GM20431 (cell line): ENCODE results near the gene ST6GALNAC3.
"Not testable (repeated sequence)": the region's sequence is repeated elsewhere in the genome, so short reads cannot be mapped to it uniquely, and the experiment has no call there.

Source experiments
- in situ Hi-C: fragments of 300-500 bp; cut with MseI, MboI; formaldehyde crosslinking; loops from one replicate; pipeline ENCODE4 v1.15.0; 2020; ENCODE audit warnings: low sequenced_read_pairs; ENCODE audit not compliant: unreplicated experiment

The ST6GALNAC3 gene

GRCh38 chr1:76068953-76069561 is 5.5 kb upstream of the ST6GALNAC3 start:
- in situ Hi-C loops: no loop called here

- in situ Hi-C loops: no loop called here
Measured at GRCh38 chr1:76070538-76070937, 4.0 kb upstream of the ST6GALNAC3 start.

DNA sequence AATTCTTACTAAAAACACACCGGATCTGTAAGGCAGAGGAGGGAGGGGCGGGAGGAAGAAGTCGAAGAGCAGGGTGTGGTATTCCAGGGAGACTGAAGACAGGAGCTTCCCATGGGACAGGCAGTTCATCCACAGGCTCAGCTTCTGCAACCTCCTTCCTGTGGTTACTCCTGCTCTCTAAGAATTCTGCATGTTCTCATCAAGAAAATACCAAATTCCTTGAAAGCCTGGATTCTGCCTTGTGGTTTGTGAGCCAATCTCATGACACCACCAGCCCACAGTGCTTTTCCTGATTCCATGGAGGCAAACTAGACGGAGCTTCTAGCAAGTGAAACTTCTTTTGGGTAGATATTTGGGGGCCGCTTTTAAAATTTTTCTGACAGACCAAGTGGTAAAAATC is 1.1 kb upstream of the ST6GALNAC3 start:
- in situ Hi-C loops: no loop called here

DNA sequence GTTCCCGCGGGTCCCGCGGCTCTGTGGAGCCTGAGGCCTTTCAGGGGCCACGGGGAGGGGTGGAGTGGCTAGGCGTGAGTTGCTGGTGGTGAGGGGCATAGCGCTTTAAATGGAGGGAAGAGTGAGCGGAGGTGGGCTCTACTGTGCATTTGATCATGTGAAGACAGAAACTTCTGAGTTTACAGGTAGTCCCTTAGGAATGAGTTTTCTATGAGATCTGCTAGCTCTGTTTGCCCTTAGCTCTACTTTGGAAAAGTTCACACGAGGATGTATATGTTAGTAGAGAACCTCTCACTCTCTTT is 593 bp downstream of the ST6GALNAC3 start:
- in situ Hi-C loops: no loop called here

DNA sequence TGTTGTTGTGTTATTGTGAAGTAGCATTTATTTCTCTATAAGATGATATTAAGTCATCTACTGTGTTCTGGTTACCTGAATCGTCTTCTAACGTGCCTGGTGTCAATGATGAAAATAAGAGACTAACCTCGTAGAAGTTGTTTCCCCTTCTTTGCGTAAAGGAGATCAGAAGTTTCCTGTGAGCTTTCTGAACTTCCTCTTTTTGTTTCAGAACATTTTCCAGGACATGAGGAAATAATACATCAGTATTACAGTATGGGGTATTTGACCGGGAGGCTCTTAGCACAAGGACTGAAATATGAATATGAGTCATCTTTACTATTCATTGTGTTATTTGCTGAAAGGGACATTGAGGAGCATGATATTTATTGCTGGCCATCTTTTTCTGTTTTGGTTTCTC is 1.3 kb downstream of the ST6GALNAC3 start:
- in situ Hi-C loops: no loop called here

GRCh38 chr1:76079475-76080227 is 5.1 kb downstream of the ST6GALNAC3 start:
- in situ Hi-C loops: no loop called here

GRCh38 chr1:76080552-76081079 is 6.1 kb downstream of the ST6GALNAC3 start:
- in situ Hi-C loops: no loop called here

GRCh38 chr1:76082062-76082461 is 7.5 kb downstream of the ST6GALNAC3 start:
- in situ Hi-C loops: no loop called here

DNA sequence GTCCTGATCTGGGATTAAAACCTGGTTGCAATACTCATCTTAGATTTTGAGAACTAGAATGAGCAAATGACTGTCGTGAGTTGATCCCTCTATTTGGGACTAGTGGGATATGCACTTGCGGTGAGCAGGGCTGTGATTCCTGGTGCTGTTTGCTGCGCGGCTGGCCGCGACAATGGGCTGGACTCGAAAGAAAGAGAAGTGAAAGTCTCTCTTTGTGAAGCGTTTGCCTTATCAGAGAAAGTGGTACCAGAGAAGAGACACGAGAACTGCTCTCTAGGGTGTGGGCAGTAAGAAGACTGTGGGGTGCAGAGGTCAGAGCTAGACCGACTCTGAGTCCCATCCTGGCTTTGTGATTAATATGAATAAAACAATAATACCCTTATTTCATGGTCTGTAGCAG is 8.6 kb downstream of the ST6GALNAC3 start:
- in situ Hi-C loops: no loop called here

DNA sequence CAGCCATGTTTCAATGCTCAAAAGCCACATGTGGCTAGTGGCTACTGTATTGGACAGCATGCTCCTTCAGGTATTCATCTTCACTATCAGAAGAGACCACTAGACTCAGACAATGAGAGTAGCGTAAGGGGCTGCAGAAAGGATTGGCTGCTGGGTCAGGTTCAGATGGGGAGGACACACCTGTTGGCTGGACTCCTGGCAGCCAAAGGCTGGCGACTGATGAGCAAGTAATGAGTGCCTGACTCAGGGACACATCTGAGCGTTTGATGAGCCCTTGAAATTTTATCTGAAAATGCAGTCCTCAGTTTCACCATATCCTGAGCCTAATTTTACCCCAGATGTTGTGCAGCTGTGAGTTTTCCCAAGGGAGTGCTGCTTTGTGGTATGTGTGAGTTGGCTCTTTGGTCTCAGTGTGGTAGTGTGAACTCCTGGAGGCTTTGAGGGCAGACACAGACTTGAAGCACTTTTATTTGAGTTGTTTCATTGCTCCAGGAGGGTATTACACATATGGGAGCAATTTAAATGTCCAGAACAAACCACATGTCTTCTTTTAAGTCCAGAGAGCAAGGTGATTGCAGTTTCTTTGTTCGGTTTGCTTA is 9.6 kb downstream of the ST6GALNAC3 start:
- in situ Hi-C loops: no loop called here

GRCh38 chr1:76084685-76085084 is 10.1 kb downstream of the ST6GALNAC3 start:
- in situ Hi-C loops: no loop called here

GRCh38 chr1:76086109-76086508 is 11.6 kb downstream of the ST6GALNAC3 start:
- in situ Hi-C loops: no loop called here

DNA sequence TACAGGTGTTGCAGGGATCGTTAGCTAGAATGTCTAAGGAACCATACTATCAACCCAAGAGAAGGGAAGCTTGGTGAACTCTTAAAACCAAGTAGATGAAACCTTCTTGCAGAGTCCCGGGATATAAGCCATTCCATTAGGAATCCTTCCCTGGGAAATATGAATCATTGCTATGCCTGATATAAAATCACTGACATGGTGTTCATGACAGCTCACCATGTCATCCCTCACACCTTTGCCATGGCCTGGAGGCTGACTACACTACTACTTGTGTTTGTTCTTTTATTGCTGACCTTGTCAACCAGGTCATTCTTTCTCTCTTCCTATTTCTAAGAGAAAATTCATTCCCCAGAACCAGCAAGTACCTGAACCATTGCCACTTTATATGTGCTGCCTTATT is 12.1 kb downstream of the ST6GALNAC3 start:
- in situ Hi-C loops: no loop called here

DNA sequence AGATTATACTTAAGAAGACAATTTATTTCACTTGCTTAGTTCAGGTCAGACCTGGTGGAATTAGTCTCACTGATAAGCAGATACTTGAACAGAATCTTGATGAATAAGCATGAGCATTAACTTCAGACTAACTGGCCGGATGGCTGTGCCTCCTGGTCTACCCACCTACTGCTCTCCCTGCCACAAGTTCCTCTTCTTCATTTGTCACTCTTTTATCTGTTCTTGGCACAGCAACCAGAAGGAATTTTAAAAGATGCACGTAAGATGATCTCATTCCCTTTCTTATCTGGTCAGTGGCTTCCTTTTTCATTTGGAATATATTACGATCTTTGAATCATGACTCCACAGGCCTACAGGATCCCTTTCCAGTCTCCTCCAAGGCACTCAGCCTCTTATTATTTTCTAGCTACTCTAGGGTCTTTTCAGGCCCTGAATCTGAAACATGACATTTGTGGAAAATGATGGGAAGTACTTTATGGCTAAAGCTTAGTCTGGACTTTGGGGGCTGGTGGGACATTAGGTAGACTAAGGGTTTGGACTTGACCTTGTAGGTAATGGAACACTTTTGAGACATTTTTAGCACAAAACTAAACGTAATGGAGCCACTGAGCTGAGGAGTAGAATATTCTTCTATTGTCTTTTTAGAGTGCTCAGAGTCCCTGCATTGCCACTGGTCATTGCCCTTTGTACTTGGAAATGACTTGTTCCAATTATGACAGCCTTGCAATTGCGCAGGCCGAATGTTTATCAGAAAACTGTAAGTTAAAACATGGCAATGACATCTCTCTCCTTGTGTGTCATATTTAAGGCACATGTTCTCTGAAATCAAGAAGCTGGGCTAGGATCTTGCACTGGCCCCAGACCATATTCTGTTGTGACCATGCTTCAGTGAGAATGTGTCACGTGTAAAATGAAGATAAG is 16.0 kb downstream of the ST6GALNAC3 start:
- in situ Hi-C loops: no loop called here

DNA sequence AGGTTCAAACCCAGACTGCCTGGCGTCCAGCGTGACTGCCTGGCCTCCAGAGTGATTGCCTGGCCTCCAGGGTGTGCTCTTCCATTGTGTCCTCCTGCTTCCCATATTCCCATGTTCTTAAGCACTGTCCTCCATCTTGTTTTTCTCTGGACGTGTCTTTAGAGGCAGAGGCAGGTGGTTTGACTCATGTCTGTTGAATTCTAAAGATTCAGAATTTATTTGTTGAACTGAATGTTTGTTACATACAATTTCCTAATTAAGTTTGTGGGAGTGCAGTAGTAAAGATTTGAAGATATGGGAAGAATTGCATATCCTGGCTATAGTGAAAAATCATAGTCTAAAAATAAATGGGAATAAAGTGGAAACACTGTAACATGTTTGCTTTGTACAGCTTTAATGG is 18.3 kb downstream of the ST6GALNAC3 start:
- in situ Hi-C loops: no loop called here

DNA sequence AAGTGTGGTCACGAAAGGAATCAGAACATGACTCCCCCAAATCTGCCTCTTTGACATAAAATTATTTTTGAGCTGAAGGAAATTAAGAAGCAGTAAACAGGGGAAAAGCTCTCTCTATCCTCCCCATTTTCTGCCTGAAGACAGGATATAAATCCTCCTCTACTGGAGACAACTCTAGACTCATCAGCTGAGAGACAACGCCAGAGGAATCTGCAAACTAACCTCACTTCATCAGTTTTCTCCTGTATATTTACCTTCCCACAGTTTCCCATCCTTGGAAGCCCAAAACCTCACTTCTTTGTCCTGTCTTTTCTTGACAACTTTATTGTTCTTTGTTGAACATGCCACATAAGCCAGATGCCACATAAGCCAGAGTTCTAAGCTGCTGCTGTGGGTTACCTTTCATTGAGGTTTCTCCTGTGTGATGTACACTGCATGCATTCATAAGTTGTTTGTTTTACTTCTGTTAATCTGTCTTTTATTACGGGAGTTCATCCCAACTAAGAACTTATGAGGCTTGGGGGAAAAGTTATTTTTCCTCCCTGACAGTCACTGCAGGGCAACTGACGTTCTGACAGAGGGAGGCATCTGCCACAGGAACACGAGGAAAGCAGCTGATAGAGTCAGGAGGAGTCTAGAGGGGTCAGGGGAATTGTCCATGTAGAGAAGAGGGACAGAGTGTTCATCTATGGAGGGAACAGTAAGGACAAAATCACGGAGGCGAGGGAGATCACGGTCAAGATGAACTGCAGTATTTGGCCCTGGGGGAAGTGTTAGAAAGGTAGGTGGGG is 19.2 kb downstream of the ST6GALNAC3 start:
- in situ Hi-C loops: no loop called here

DNA sequence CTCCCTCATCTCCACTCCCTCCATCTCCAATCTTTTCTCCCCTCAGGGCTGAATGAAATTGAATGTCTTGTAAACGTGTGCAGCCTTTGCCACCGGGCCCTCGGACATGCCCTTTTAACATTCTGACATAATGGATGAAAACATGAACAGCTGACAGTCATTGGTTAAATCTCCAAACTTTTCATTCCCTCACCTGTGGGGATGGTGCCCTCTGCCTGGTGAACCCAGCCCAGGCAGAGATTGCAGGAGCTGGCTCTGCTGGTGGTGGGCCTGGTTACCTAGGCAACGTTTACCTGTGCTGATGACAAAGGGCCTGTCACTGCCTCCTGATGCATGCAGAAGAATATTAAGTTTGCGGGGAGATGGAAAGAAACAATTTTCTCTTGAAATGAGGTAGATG is 21.3 kb downstream of the ST6GALNAC3 start:
- in situ Hi-C loops: no loop called here

DNA sequence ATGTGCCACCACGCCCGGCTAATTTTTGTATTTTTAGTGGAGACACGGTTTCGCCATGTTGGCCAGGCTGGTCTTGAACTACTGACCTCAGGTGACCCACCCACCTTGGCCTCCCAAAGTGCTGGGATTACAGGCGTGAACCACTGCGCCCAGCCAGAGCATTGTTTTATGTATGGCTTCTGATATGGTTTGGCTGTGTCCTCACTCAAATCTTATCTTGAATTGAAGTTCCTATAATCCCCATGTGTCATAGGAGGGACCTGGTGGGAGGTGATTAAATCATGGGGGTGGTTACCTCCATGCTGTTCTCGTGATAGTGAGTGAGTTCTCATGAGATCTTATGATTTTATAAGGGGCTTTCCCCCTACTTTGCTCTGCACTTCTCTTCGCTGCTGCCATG is 22.5 kb downstream of the ST6GALNAC3 start:
- in situ Hi-C loops: not testable (repeated sequence)

DNA sequence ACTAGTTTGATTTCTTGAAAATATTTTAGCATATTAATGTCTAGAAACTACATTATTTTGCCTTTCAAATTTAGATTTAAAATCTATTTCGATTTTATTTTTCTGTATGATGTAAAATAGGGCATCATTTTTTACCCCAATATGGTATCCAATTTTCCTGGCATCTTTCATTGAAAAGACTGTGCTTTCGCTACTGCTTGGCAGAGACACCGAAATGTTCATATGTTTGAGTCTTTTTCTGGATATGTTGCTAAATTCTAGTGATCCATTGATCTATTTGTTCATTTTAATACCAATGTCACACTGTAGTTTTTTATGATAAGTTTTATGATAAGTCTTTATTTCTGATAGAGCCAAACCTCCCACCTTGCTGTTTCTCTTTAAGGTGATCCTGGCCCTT is 24.3 kb downstream of the ST6GALNAC3 start:
- in situ Hi-C loops: no loop called here

GRCh38 chr1:76101548-76101947 is 27.0 kb downstream of the ST6GALNAC3 start:
- in situ Hi-C loops: no loop called here
